A549 (cell line): ENCODE measurements around the gene TXN. TPM values are rescaled to one million over a fixed set of nuclear protein-coding genes. Genes with fewer than 3 reads are reported as not detected.

ENCODE experiments used
- polyA plus RNA-seq, 4 experiments: library from polyadenylated mRNA; depleted of rRNA in 3 of 4; stranded (reverse); fragments of >200 nt; fragmentation: RNase III in 1 of 4; extraction: RNeasy Plus Mini Kit Qiagen cat#74134 plus additional on column Dnase treatment in 1 of 4; gene quantifications; 2 replicates in 3 of 4; 3 replicates in 1 of 4; pipeline ENCODE4 v1.2.3, GENCODE V29; 2011 to 2017

Gene TXN
- polyA plus RNA-seq, 2 of the 4 experiments (the other 2 are of a cell fraction) = 1,309 to 1,626 TPM

Other genes with a start within 250 kb of the TXN start
- 0.79 and 1.3 TPM in 2 replicates for gene C9orf152, start 48.3 kb downstream of the TXN start, polyA plus RNA-seq (2011; rRNA removed)
- 0.05 to 0.15 TPM (median 0.10 TPM) in 3 replicates for gene C9orf152, start 48.3 kb downstream of the TXN start, polyA plus RNA-seq (2017; fragmentation: RNase III; extraction: RNeasy Plus Mini Kit Qiagen cat#74134 plus additional on column Dnase treatment)
- gene TXNDC8, start 81.4 kb upstream of the TXN start, polyA plus RNA-seq (2011; rRNA removed) = not detected in 2 replicates
- not detected in 3 replicates for gene TXNDC8, start 81.4 kb upstream of the TXN start, polyA plus RNA-seq (2017; fragmentation: RNase III; extraction: RNeasy Plus Mini Kit Qiagen cat#74134 plus additional on column Dnase treatment)